Endothelial cell of umbilical vein (primary cell): ENCODE results near the gene FLACC1. TPM values are rescaled to one million over a fixed set of nuclear protein-coding genes. Genes with fewer than 3 reads are reported as not detected.

Experiments
- BruUV-seq: library from RNA; stranded (reverse); fragments of 400-500 nt; replicated peaks from 2 replicates; lab custom pipeline; 2021; lab: Mats Ljungman, UMichigan
- CTCF ChIA-PET: fragments of 300-600, 350-600 bp; sonication (Branson Sonifier 250); formaldehyde crosslinking; loops from one replicate; lab custom pipeline; 2021; ENCODE audit warnings: antibody characterized with exemption, inconsistent platforms; lab: Charles Lee
- POLR2A ChIA-PET: fragments of 300-600, 350-600 bp; sonication (Branson Sonifier 250); formaldehyde crosslinking; loops from one replicate; lab custom pipeline; 2021; ENCODE audit warnings: antibody characterized with exemption, inconsistent platforms; lab: Charles Lee
- DNase-seq: peaks from one replicate; pipeline ENCODE4 v3.0.0-alpha.2; 2011; ENCODE audit warnings: low read depth, low spot score
- FAIRE-seq: peaks from 2 replicates; lab custom pipeline; 2011; peaks lifted over from hg19 to GRCh38; lab: Jason Lieb, UNC
- H2AFZ ChIP-seq: 2 replicates; pipeline ENCODE4 v1.6.0; 2012; ENCODE audit warnings: low read depth, low read length, control low read depth, inconsistent platforms
- H3K27ac ChIP-seq: 2 replicates; pipeline ENCODE4 v1.5.1; 2011; ENCODE audit warnings: low read depth, mild to moderate bottlenecking, control low read depth, low read length, moderate library complexity; ENCODE audit not compliant: insufficient read depth
- H3K27me3 ChIP-seq, 2 experiments: 2 replicates each; pipeline versions ENCODE4 v1.6.0 to v1.6.1; 2011; ENCODE audit warnings: low read length in 2 of 2, mixed read lengths in 1 of 2; ENCODE audit not compliant: control insufficient read depth in 2 of 2, insufficient read depth in 2 of 2
- H3K36me3 ChIP-seq, 2 experiments: 2 replicates in 1 of 2; 3 replicates in 1 of 2; pipeline ENCODE4 v1.5.1; 2011; ENCODE audit warnings: low read length in 2 of 2, mild to moderate bottlenecking in 1 of 2, moderate library complexity in 1 of 2; ENCODE audit not compliant: control insufficient read depth in 2 of 2, insufficient read depth in 2 of 2; ENCODE audit errors: extremely low read depth in 1 of 2
- H3K4me1 ChIP-seq: 3 replicates; pipeline ENCODE4 v1.5.1; 2011; ENCODE audit warnings: mild to moderate bottlenecking, low read length; ENCODE audit not compliant: control insufficient read depth, insufficient read depth; ENCODE audit errors: extremely low read depth
- H3K4me2 ChIP-seq: 2 replicates; pipeline ENCODE4 v1.6.1; 2011; ENCODE audit warnings: low read length, control low read depth, mixed read lengths; ENCODE audit not compliant: insufficient read depth
- H3K4me3 ChIP-seq, 3 experiments: fragments of 200-600 bp in 1 of 3; sonication (generic), shearing (Covaris generic) in 1 of 3; replicated peaks in 1 of 3; 2 replicates each; pipeline ENCODE4 v1.5.1; 2011 to 2016; ENCODE audit warnings: control low read depth in 3 of 3, low read length in 3 of 3, mild to moderate bottlenecking in 2 of 3, inconsistent platforms in 1 of 3, low read depth in 1 of 3, moderate library complexity in 1 of 3; ENCODE audit not compliant: insufficient read depth in 1 of 3
- H3K79me2 ChIP-seq: 2 replicates; pipeline ENCODE4 v1.6.0; 2012; ENCODE audit warnings: low read length, inconsistent platforms; ENCODE audit not compliant: control insufficient read depth, insufficient read depth
- H3K9ac ChIP-seq: replicated peaks from 2 replicates; pipeline ENCODE3; 2011; ENCODE audit warnings: low read length, control low read depth; ENCODE audit not compliant: insufficient read depth; ENCODE audit errors: extremely low read depth
- H3K9me1 ChIP-seq: replicated peaks from 3 replicates; pipeline ENCODE4 v1.6.0; 2011; ENCODE audit warnings: mild to moderate bottlenecking, low read length; ENCODE audit not compliant: control insufficient read depth, insufficient read depth; ENCODE audit errors: extremely low read depth
- H3K9me3 ChIP-seq: replicated peaks from 2 replicates; pipeline ENCODE4 v1.5.1; 2012; ENCODE audit warnings: low read length, inconsistent platforms; ENCODE audit not compliant: control insufficient read depth, insufficient read depth
- H4K20me1 ChIP-seq: replicated peaks from 2 replicates; pipeline ENCODE3; 2011; ENCODE audit warnings: mild to moderate bottlenecking, low read length; ENCODE audit not compliant: control insufficient read depth, insufficient read depth; ENCODE audit errors: extremely low read depth
- EZH2 ChIP-seq: IDR thresholded peaks from 2 replicates; pipeline ENCODE4 v1.6.1; 2012; ENCODE audit warnings: borderline replicate concordance, low read depth, mild to moderate bottlenecking, moderate library complexity, low read length, inconsistent platforms; ENCODE audit not compliant: severe bottlenecking
- FOS ChIP-seq: IDR thresholded peaks from 2 replicates; pipeline ENCODE4 v1.6.1; 2011; ENCODE audit warnings: mild to moderate bottlenecking, low read length, moderate library complexity, borderline replicate concordance; ENCODE audit not compliant: insufficient read depth
- GATA2 ChIP-seq: IDR thresholded peaks from 2 replicates; pipeline ENCODE4 v1.7.0; 2011; ENCODE audit warnings: low read depth, mild to moderate bottlenecking, moderate library complexity, mixed read lengths, low read length; ENCODE audit not compliant: insufficient read length, insufficient read depth
- JUN ChIP-seq: IDR thresholded peaks from 2 replicates; pipeline ENCODE4 v1.6.1; 2011; ENCODE audit warnings: borderline replicate concordance, low read depth; ENCODE audit not compliant: insufficient read length, insufficient read depth
- MYC ChIP-seq: IDR thresholded peaks from one replicate; pipeline ENCODE4 v1.6.1; 2011; ENCODE audit warnings: mild to moderate bottlenecking, low read depth, low read length
- POLR2A ChIP-seq: IDR thresholded peaks from 2 replicates; pipeline ENCODE4 v1.6.1; 2012; ENCODE audit warnings: low read depth, mild to moderate bottlenecking, control low read depth, low read length
- POLR2AphosphoS5 ChIP-seq: IDR thresholded peaks from 2 replicates; pipeline ENCODE4 v1.6.1; 2012; ENCODE audit warnings: low read depth, mild to moderate bottlenecking, control low read depth, low read length, moderate library complexity; ENCODE audit not compliant: insufficient read depth
- dilution Hi-C: fragments of 300-500 bp; cut with MboI; formaldehyde crosslinking; loops from one replicate; pipeline ENCODE4 v1.15.0; 2019; ENCODE audit warnings: low sequenced_read_pairs; ENCODE audit not compliant: extremely low pct_ligation_motif_present
- intact Hi-C: fragments of 100-400 bp; cut with micrococcal nuclease; formaldehyde crosslinking; loops from one replicate; pipeline ENCODE4 v1.10.0; 2022
- polyA plus RNA-seq, 4 experiments: library from polyadenylated mRNA; depleted of rRNA in 3 of 4; stranded (reverse) in 3 of 4; unstranded in 1 of 4; fragments of >200 nt; gene quantifications; 2 replicates each; pipeline versions ENCODE4 v1.2.1 to v1.2.3, GENCODE V29; 2011 to 2012; ENCODE audit warnings: missing spikeins in 1 of 4
- total RNA-seq: library from RNA; stranded (reverse); gene quantifications from 2 replicates; pipeline ENCODE4 v1.2.3, GENCODE V29; 2021
- TF ChIP-seq, protein P1 (sequence below): IDR thresholded peaks from 2 replicates; pipeline ENCODE4 v1.6.1; 2011; ENCODE audit not compliant: insufficient read depth, insufficient read length
- TF ChIP-seq, protein P2 (sequence below), 2 donors: IDR thresholded peaks; 1 replicate in 1 of 2; 2 replicates in 1 of 2; pipeline ENCODE4 v1.5.1; 2011; ENCODE audit warnings: low read length in 2 of 2, mild to moderate bottlenecking in 2 of 2, moderate library complexity in 2 of 2, control low read depth in 1 of 2, inconsistent platforms in 1 of 2, low read depth in 1 of 2; ENCODE audit not compliant: insufficient read depth in 1 of 2; ENCODE audit errors: extremely low read depth in 1 of 2

FLACC1 gene
- total and polyA plus RNA-seq, 2 donors (not counting 3 experiments of a cell fraction or from before 2014, with no cell fraction given) = 0.11 to 1.4 TPM

DNA sequence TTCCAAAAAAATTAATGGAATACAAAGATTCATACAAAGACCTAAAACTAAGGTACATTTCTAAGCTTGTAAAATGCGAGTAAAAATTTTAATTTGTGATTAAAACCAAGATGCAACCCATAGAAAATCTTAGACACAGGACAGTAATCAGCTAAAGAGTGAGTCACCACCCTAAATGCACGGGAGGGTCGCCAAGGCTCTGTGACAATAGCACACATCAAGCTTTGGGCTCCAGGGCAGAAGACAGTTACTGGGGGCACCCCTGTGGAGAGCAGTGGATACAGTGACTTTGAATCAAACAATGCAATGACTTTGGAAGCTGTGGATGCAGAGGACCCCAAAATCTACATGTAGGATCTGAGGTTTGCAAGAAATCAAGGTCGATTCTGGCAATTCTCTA lies 7.5 kb downstream of the FLACC1 start:
- no peak overlapping the region for H3K4me2 ChIP-seq
- TF ChIP-seq, protein P1, sequence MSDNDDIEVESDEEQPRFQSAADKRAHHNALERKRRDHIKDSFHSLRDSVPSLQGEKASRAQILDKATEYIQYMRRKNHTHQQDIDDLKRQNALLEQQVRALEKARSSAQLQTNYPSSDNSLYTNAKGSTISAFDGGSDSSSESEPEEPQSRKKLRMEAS = no peak
- TF ChIP-seq GATA2 = no peak
- TF ChIP-seq, protein P2, sequence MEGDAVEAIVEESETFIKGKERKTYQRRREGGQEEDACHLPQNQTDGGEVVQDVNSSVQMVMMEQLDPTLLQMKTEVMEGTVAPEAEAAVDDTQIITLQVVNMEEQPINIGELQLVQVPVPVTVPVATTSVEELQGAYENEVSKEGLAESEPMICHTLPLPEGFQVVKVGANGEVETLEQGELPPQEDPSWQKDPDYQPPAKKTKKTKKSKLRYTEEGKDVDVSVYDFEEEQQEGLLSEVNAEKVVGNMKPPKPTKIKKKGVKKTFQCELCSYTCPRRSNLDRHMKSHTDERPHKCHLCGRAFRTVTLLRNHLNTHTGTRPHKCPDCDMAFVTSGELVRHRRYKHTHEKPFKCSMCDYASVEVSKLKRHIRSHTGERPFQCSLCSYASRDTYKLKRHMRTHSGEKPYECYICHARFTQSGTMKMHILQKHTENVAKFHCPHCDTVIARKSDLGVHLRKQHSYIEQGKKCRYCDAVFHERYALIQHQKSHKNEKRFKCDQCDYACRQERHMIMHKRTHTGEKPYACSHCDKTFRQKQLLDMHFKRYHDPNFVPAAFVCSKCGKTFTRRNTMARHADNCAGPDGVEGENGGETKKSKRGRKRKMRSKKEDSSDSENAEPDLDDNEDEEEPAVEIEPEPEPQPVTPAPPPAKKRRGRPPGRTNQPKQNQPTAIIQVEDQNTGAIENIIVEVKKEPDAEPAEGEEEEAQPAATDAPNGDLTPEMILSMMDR (IDR thresholded peaks at IDR 0.05; ENCODE audit: extremely low read depth in 1 of 2, insufficient read depth in 1 of 2, low read depth in 1 of 2, low read length in 2 of 2) = no peak
- TF ChIP-seq MYC = no peak
- TF ChIP-seq EZH2 = no peak
- no peak overlapping the region for H3K9ac ChIP-seq
- POLR2A ChIA-PET = no interaction called here
- H3K36me3 ChIP-seq = no peaks in the 10 kb centered on the region
- no peaks in the 10 kb centered on the region for H3K27me3 ChIP-seq
- intact Hi-C loops = no loop called here
- H3K79me2 ChIP-seq = no peaks in the 10 kb centered on the region
- H3K4me1 ChIP-seq = no peaks in the 10 kb centered on the region
- dilution Hi-C loops = no loop called here
- no TSS peak for BruUV-seq
- H3K9me3 ChIP-seq = no peaks in the 10 kb centered on the region
- no peak for FAIRE-seq
- no peaks in the 10 kb centered on the region for H3K9me1 ChIP-seq
- H2AFZ ChIP-seq = no peak overlapping the region
- no peak overlapping the region for H3K4me3 ChIP-seq
- DNase-seq = no peak
- H3K27ac ChIP-seq = no peak overlapping the region
- H4K20me1 ChIP-seq = no peaks in the 10 kb centered on the region
- CTCF ChIA-PET = interaction anchor here (1.0 kb wide), 1 partner anchor 10 kb away, joined by 3 read pairs; no protein-coding TSS in a partner anchor

DNA sequence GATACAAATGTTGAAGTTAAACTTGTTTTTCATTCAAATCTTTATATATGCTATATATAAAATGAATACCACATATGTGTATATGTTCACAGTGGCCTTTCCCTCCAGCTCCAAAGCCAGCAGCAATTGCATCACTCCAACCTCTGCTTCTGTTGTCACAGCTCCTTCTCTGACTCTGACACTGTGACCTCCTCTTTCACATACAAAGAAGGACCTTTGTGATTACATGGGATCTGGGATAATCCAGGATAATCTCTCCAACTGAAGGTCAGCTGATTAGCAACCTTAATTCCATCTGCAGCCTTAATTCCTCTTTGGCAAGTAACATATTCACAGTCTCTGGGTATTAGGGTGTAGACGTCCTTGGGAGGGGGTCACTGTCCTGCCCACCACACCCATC lies 8.4 kb downstream of the FLACC1 start:
- no peaks in the 10 kb centered on the region for H3K9me3 ChIP-seq
- no peaks in the 10 kb centered on the region for H3K79me2 ChIP-seq
- H3K36me3 ChIP-seq = no peaks in the 10 kb centered on the region
- intact Hi-C loops (no loop called here), dilution Hi-C loops (no loop called here)
- H3K4me2 ChIP-seq = no peak overlapping the region
- no peak overlapping the region for H3K9ac ChIP-seq
- TF ChIP-seq FOS (no peak), POLR2A (no peak), EZH2 (no peak), POLR2AphosphoS5 (no peak), GATA2 (no peak), JUN (no peak), MYC (no peak)
- TF ChIP-seq, protein P1 = no peak
- TF ChIP-seq, protein P2 (IDR thresholded peaks at IDR 0.05; ENCODE audit: extremely low read depth in 1 of 2, insufficient read depth in 1 of 2, low read depth in 1 of 2, low read length in 2 of 2) = no peak
- no peaks in the 10 kb centered on the region for H4K20me1 ChIP-seq
- no peak overlapping the region for H3K4me3 ChIP-seq
- H3K27ac ChIP-seq = no peak overlapping the region
- H3K9me1 ChIP-seq = no peaks in the 10 kb centered on the region
- H3K4me1 ChIP-seq = no peaks in the 10 kb centered on the region
- H3K27me3 ChIP-seq = no peaks in the 10 kb centered on the region
- ChIA-PET CTCF (interaction anchor here (0.7 kb wide), 1 partner anchor 25 kb away, joined by 3 read pairs; no protein-coding TSS in a partner anchor), POLR2A (no interaction called here)
- H2AFZ ChIP-seq = no peak overlapping the region
- DNase-seq (no peak), FAIRE-seq (no peak)
- BruUV-seq = no TSS peak
